Neural cell (in vitro differentiated cells): Measurements from ENCODE around the gene SULT1A1. TPM values are rescaled to one million over a fixed set of nuclear protein-coding genes. Genes with fewer than 3 reads are reported as not detected.
"Not testable (repeated sequence)": the region's sequence is repeated elsewhere in the genome, so short reads cannot be mapped to it uniquely, and the experiment has no call there.

Source experiments
- H2AFZ ChIP-seq: fragments of 200-600, 300-800 bp; sonication (generic), shearing (Covaris generic); 2 replicates; pipeline ENCODE4 v1.6.0; 2014; ENCODE audit warnings: low read depth, mild to moderate bottlenecking, antibody characterized with exemption, low read length, moderate library complexity
- H3F3A ChIP-seq: fragments of 200-600 bp; shearing (Covaris generic); 2 replicates; pipeline ENCODE4 v1.6.1; 2016; ENCODE audit warnings: mild to moderate bottlenecking, moderate library complexity, mixed read lengths, antibody characterized with exemption, low read length; ENCODE audit not compliant: insufficient read depth, poor library complexity, severe bottlenecking
- H3K27ac ChIP-seq: fragments of 200-600, 300-800 bp; sonication (generic), shearing (Covaris generic); 2 replicates; pipeline ENCODE4 v1.5.1; 2014; ENCODE audit warnings: mild to moderate bottlenecking, low read length, moderate library complexity
- H3K27me3 ChIP-seq: fragments of 300-800, 200-600 bp; sonication (generic), shearing (Covaris generic); 2 replicates; pipeline ENCODE4 v1.6.0; 2014; ENCODE audit warnings: mild to moderate bottlenecking, low read depth, low read length, moderate library complexity; ENCODE audit not compliant: insufficient read depth
- H3K36me3 ChIP-seq: fragments of 300-800, 200-600 bp; sonication (generic), shearing (Covaris generic); 2 replicates; pipeline ENCODE4 v1.5.1; 2014; ENCODE audit warnings: mild to moderate bottlenecking, antibody characterized with exemption, low read length, moderate library complexity; ENCODE audit not compliant: insufficient read depth
- H3K4me2 ChIP-seq: fragments of 300-800, 200-600 bp; sonication (generic), shearing (Covaris generic); 2 replicates; pipeline ENCODE4 v1.6.0; 2014; ENCODE audit warnings: mild to moderate bottlenecking, low read length
- H3K4me3 ChIP-seq: fragments of 300-800, 200-600 bp; sonication (generic), shearing (Covaris generic); 2 replicates; pipeline ENCODE4 v1.5.1; 2014; ENCODE audit warnings: mild to moderate bottlenecking, low read length, moderate library complexity
- H3K79me2 ChIP-seq: fragments of 200-600 bp; shearing (Covaris generic); replicated peaks from 2 replicates; pipeline ENCODE4 v1.6.0; 2014; ENCODE audit warnings: mild to moderate bottlenecking, low read length, moderate library complexity; ENCODE audit not compliant: insufficient read depth
- H3K9ac ChIP-seq: fragments of 300-800, 200-600 bp; sonication (generic), shearing (Covaris generic); 2 replicates; pipeline ENCODE4 v1.6.1; 2016; ENCODE audit warnings: mild to moderate bottlenecking, low read length, mixed read lengths
- H3K9me2 ChIP-seq: fragments of 200-600 bp; shearing (Covaris generic); 2 replicates; pipeline ENCODE4 v1.6.1; 2016; ENCODE audit warnings: mild to moderate bottlenecking, low read length, mixed read lengths; ENCODE audit not compliant: insufficient read depth
- H3K9me3 ChIP-seq: fragments of 200-600, 300-800 bp; sonication (generic), shearing (Covaris generic); 2 replicates; pipeline ENCODE4 v1.6.1; 2016; ENCODE audit warnings: mild to moderate bottlenecking, mixed run types, low read length, moderate library complexity, mixed read lengths
- H4K20me1 ChIP-seq: fragments of 200-600 bp; shearing (Covaris generic); 2 replicates; pipeline ENCODE4 v1.6.1; 2016; ENCODE audit warnings: mild to moderate bottlenecking, mixed run types; ENCODE audit not compliant: insufficient read depth
- EP300 ChIP-seq: fragments of 450-650 bp; conservative IDR thresholded peaks from 2 replicates; pipeline ENCODE4 v1.6.1; 2014; ENCODE audit warnings: antibody characterized with exemption, mild to moderate bottlenecking, moderate library complexity; ENCODE audit not compliant: poor library complexity, severe bottlenecking
- EZH2 ChIP-seq: fragments of 200-600, 300-800 bp; shearing (Covaris generic), sonication (generic); IDR thresholded peaks from 2 replicates; pipeline ENCODE4 v1.6.1; 2014; ENCODE audit warnings: antibody characterized with exemption, low read length, borderline replicate concordance, mild to moderate bottlenecking; ENCODE audit not compliant: insufficient read depth, poor library complexity, severe bottlenecking
- MXI1 ChIP-seq: fragments of 450-650 bp; conservative IDR thresholded peaks from 2 replicates; pipeline ENCODE4 v1.6.1; 2014; ENCODE audit warnings: antibody characterized with exemption, mild to moderate bottlenecking; ENCODE audit not compliant: poor library complexity, severe bottlenecking
- POLR2AphosphoS5 ChIP-seq: IDR thresholded peaks from 2 replicates; pipeline ENCODE4 v1.6.1; 2012
- RAD21 ChIP-seq: fragments of 450-650 bp; conservative IDR thresholded peaks from 2 replicates; pipeline ENCODE4 v1.6.1; 2014; ENCODE audit warnings: antibody characterized with exemption, mild to moderate bottlenecking, moderate library complexity
- SMC3 ChIP-seq: fragments of 450-650 bp; conservative IDR thresholded peaks from 2 replicates; pipeline ENCODE4 v1.6.1; 2014; ENCODE audit warnings: antibody characterized with exemption, mild to moderate bottlenecking, moderate library complexity; ENCODE audit not compliant: poor library complexity
- TAF1 ChIP-seq: IDR thresholded peaks from 2 replicates; pipeline ENCODE4 v1.6.1; 2012; ENCODE audit warnings: low read depth
- polyA plus RNA-seq: library from polyadenylated mRNA; depleted of rRNA; stranded (reverse); fragments of >200 nt; gene quantifications from 2 replicates; pipeline ENCODE4 v1.2.3, GENCODE V29; 2014
- TF ChIP-seq, protein P1 (sequence below): IDR thresholded peaks from 2 replicates; pipeline ENCODE4 v1.6.1; 2012; ENCODE audit warnings: borderline replicate concordance
- TF ChIP-seq, protein P2 (sequence below): fragments of 450-650 bp; IDR thresholded peaks from 2 replicates; pipeline ENCODE4 v1.5.1; 2014; ENCODE audit warnings: antibody characterized with exemption, mild to moderate bottlenecking, moderate library complexity; ENCODE audit not compliant: poor library complexity, severe bottlenecking

Gene SULT1A1
- polyA plus RNA-seq, 1 donor from 2014 or later, result not detected

GRCh38 chr16:28600965-28601364, 8.9 kb downstream of the SULT1A1 start:
- not testable (repeated sequence) for H3K4me2 ChIP-seq

DNA sequence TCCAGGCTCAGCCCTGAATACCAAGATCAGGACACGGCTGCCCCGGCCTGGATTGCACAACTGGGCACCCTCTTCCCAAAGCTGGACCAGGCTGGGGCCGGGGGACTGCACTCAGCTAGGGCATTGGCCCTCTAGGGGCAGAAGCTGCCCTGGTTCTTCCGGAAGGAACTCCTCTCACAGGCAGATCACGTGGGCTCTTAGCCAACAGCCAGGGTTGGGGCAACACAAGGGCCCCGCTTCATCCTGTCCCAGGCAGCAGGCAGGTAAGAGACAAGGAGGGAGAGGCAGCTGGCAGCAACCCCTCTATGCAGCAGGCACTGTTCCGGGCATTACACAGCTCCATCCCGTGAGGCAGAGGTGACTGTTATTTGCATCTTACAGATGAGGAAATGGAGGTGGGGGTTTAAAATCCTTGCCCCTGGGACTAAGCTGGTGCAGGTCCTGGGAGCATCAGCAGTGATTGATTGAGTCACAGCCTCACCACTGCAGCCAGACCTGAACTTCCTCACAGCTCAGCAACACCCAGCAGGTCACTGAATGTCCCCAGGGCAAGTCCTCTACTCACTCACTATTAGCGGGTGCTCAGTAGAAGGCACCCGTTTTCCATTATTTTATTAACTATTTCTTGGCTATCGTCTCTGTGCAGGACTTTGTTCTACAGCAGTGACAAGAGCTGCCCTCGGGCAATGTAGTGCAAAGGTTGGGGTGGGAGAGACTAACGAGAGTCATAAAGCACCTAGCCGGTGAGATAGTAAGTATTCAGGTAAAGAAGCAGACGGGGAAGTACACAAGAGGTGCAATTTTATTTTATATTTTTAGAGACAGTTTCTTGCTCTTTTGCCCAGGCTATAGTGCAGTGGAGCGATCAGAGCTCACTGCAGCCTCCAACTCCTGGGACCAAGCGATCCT, 10.2 kb downstream of the SULT1A1 start:
- not testable (repeated sequence) for H3K4me3 ChIP-seq, H3K36me3 ChIP-seq, H3K9ac ChIP-seq, H2AFZ ChIP-seq, H3F3A ChIP-seq, H3K9me3 ChIP-seq, H3K27ac ChIP-seq, H3K9me2 ChIP-seq, H3K79me2 ChIP-seq, H3K27me3 ChIP-seq, H4K20me1 ChIP-seq, H3K4me2 ChIP-seq

More at GRCh38 chr16:28600965-28601364, 8.9 kb downstream of the SULT1A1 start:
- not testable (repeated sequence) for H3K4me3 ChIP-seq, H3K79me2 ChIP-seq, H3K36me3 ChIP-seq, H3K9me3 ChIP-seq, H4K20me1 ChIP-seq, H3K9me2 ChIP-seq, H3K9ac ChIP-seq, H3K27ac ChIP-seq, H3K27me3 ChIP-seq, H2AFZ ChIP-seq, H3F3A ChIP-seq

DNA sequence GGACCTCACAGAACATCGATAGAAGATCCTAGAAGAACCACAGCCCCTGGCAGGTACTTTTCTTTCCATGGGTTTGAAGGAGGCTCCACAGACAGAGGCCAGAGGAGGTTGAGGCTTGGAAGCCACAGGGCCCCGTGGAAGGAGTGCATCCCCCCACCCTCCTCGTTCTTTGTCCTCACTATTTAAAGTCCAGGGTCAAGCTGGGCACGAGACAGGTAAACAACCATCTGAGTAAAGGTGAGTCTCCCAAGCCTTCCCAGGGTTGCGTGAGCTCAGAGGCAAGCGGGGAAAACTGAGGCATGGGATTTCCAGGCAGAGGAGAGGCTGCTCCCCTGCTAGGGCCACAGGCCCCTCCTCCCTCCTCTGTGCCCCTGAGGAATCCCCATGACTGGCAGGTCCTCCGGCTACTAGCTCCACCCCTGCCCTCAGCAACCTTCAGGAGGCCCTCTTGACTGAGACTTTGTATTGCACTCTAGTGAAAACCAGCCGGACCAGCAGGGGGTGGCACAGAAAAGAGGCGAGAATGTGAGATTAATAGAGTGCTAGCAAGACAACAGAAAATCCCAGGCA, 12.1 kb downstream of the SULT1A1 start:
- Histone ChIP-seq H3K27ac (no peak overlapping the region), H3K9ac (no peak overlapping the region), H3K4me3 (no peak overlapping the region), H3K27me3 (no peaks in the 10 kb centered on the region), H4K20me1 (no peaks in the 10 kb centered on the region), H3F3A (no peaks in the 10 kb centered on the region), H3K36me3 (no peaks in the 10 kb centered on the region), H3K4me2 (no peak overlapping the region), H3K9me3 (no peaks in the 10 kb centered on the region), H3K79me2 (no peaks in the 10 kb centered on the region), H3K9me2 (no peaks in the 10 kb centered on the region), H2AFZ (no peak overlapping the region)
- TF ChIP-seq EZH2 (no peak), POLR2AphosphoS5 (no peak), EP300 (no peak), SMC3 (no peak), TAF1 (no peak), MXI1 (no peak), RAD21 (no peak)
- TF ChIP-seq, protein P1, sequence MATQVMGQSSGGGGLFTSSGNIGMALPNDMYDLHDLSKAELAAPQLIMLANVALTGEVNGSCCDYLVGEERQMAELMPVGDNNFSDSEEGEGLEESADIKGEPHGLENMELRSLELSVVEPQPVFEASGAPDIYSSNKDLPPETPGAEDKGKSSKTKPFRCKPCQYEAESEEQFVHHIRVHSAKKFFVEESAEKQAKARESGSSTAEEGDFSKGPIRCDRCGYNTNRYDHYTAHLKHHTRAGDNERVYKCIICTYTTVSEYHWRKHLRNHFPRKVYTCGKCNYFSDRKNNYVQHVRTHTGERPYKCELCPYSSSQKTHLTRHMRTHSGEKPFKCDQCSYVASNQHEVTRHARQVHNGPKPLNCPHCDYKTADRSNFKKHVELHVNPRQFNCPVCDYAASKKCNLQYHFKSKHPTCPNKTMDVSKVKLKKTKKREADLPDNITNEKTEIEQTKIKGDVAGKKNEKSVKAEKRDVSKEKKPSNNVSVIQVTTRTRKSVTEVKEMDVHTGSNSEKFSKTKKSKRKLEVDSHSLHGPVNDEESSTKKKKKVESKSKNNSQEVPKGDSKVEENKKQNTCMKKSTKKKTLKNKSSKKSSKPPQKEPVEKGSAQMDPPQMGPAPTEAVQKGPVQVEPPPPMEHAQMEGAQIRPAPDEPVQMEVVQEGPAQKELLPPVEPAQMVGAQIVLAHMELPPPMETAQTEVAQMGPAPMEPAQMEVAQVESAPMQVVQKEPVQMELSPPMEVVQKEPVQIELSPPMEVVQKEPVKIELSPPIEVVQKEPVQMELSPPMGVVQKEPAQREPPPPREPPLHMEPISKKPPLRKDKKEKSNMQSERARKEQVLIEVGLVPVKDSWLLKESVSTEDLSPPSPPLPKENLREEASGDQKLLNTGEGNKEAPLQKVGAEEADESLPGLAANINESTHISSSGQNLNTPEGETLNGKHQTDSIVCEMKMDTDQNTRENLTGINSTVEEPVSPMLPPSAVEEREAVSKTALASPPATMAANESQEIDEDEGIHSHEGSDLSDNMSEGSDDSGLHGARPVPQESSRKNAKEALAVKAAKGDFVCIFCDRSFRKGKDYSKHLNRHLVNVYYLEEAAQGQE, result no peak
- TF ChIP-seq, protein P2, sequence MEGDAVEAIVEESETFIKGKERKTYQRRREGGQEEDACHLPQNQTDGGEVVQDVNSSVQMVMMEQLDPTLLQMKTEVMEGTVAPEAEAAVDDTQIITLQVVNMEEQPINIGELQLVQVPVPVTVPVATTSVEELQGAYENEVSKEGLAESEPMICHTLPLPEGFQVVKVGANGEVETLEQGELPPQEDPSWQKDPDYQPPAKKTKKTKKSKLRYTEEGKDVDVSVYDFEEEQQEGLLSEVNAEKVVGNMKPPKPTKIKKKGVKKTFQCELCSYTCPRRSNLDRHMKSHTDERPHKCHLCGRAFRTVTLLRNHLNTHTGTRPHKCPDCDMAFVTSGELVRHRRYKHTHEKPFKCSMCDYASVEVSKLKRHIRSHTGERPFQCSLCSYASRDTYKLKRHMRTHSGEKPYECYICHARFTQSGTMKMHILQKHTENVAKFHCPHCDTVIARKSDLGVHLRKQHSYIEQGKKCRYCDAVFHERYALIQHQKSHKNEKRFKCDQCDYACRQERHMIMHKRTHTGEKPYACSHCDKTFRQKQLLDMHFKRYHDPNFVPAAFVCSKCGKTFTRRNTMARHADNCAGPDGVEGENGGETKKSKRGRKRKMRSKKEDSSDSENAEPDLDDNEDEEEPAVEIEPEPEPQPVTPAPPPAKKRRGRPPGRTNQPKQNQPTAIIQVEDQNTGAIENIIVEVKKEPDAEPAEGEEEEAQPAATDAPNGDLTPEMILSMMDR, result no peak
